ENCODE results near the gene SMARCAL1. TPM values are rescaled to one million over a fixed set of nuclear protein-coding genes. Genes with fewer than 3 reads are reported as not detected.

The SMARCAL1 gene
- total RNA-seq, 1 experiment from 2014 or later, result 20.9 TPM

- TF ChIP-seq ARID4B (CRISPR knock-in tag; IDR thresholded peaks at IDR 0.05; ENCODE audit: borderline replicate concordance) (no peak), NR2C2 (CRISPR knock-in tag; IDR thresholded peaks at IDR 0.05) (no peak), USF2 (CRISPR knock-in tag; IDR thresholded peaks at IDR 0.05) (no peak), ETV6 (CRISPR knock-in tag; IDR thresholded peaks at IDR 0.05) (no peak), FOXP1 (CRISPR knock-in tag; IDR thresholded peaks at IDR 0.05; ENCODE audit: borderline replicate concordance) (no peak)
- TF ChIP-seq, protein P1, sequence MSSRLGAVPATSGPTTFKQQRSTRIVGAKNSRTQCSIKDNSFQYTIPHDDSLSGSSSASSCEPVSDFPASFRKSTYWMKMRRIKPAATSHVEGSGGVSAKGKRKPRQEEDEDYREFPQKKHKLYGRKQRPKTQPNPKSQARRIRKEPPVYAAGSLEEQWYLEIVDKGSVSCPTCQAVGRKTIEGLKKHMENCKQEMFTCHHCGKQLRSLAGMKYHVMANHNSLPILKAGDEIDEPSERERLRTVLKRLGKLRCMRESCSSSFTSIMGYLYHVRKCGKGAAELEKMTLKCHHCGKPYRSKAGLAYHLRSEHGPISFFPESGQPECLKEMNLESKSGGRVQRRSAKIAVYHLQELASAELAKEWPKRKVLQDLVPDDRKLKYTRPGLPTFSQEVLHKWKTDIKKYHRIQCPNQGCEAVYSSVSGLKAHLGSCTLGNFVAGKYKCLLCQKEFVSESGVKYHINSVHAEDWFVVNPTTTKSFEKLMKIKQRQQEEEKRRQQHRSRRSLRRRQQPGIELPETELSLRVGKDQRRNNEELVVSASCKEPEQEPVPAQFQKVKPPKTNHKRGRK (CRISPR knock-in tag; IDR thresholded peaks at IDR 0.05; ENCODE audit: borderline replicate concordance), result no peak
Measured at GRCh38 chr2:216482640-216483039, 70.4 kb downstream of the SMARCAL1 start (continued).

- no peak overlapping the region for H3K4me3 Mint-ChIP-seq
- DNase-seq (ENCODE audit: low spot score) (no peak), ATAC-seq (no peak; the same call in 1 of the 2 replicates)
- no peaks in the 10 kb centered on the region for H3K9me3 Mint-ChIP-seq
- H3K36me3 Mint-ChIP-seq, result peaks cover 5% of the 10 kb centered on the region
- H3K4me1 Mint-ChIP-seq, result no peaks in the 10 kb centered on the region
- ChIA-PET CTCF (interaction anchor here (1.3 kb wide), 1 partner anchor 180 kb away, joined by 3 read pairs; no protein-coding TSS in a partner anchor), POLR2A (interaction anchor here (1.0 kb wide), 1 partner anchor 14 kb away, joined by 3 read pairs; the partner anchor contains the start of gene RPL37A)
- no peak for TF ChIP-seq FOXJ3 (CRISPR knock-in tag; IDR thresholded peaks at IDR 0.05; ENCODE audit: borderline replicate concordance)
- TF ChIP-seq, protein P2, sequence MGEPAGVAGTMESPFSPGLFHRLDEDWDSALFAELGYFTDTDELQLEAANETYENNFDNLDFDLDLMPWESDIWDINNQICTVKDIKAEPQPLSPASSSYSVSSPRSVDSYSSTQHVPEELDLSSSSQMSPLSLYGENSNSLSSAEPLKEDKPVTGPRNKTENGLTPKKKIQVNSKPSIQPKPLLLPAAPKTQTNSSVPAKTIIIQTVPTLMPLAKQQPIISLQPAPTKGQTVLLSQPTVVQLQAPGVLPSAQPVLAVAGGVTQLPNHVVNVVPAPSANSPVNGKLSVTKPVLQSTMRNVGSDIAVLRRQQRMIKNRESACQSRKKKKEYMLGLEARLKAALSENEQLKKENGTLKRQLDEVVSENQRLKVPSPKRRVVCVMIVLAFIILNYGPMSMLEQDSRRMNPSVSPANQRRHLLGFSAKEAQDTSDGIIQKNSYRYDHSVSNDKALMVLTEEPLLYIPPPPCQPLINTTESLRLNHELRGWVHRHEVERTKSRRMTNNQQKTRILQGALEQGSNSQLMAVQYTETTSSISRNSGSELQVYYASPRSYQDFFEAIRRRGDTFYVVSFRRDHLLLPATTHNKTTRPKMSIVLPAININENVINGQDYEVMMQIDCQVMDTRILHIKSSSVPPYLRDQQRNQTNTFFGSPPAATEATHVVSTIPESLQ (CRISPR knock-in tag; IDR thresholded peaks at IDR 0.05), result no peak
- no peak for TF ChIP-seq ARID4B (CRISPR knock-in tag; IDR thresholded peaks at IDR 0.05; ENCODE audit: borderline replicate concordance)
- no peak for TF ChIP-seq EMX1 (CRISPR knock-in tag; IDR thresholded peaks at IDR 0.05)
- no peak for TF ChIP-seq GRHL2 (CRISPR knock-in tag; IDR thresholded peaks at IDR 0.05; ENCODE audit: insufficient replicate concordance, severe bottlenecking)
- no peaks in the 10 kb centered on the region for H3K27me3 Mint-ChIP-seq (ENCODE audit: low read depth)
- no peak overlapping the region for H3K27ac Mint-ChIP-seq
Measured at GRCh38 chr2:216485237-216485636, 73.0 kb downstream of the SMARCAL1 start.
